NCI-H748 treated with DMSO at 0.1 percent for 48 hours (cell line): ENCODE data around the gene THAP4.

Source experiments
- DNase-seq: peaks from one replicate; lab custom pipeline; 2025; lab: John Stamatoyannopoulos, UW

The THAP4 gene

DNA sequence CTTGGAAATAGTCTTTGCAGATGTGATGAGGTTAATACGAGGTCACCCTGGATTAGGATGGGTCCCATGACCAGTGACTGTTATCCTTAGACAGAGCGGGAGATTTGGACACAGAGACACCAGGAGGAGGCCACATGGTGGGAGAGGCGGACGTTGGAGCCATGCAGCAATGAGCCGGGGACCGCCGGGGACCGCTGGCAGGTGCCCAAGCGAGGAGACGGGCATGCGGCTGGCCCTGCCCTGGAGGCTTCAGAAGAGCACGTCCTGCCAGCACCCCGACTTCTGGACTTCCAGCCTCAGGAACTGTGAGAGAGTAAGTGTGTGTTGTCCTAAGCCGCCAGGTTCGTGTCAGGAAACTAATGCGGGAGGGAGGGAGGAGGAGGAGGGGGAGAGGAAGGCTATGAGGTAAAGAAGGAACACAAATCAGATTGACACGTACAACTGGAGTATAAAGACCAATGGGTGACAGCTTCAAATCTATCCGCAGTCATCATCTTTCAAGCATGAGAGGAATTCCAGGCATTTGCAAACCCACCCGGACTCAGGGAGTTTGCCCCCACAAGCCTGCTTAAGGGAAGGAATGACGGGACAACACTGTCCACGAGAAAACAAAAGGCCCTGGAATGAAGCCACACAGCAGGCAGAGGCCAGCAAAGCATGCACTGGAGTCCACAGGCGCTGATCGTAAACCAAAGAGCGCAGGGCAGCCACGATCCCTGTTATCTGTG is 90.0 kb downstream of the THAP4 start:
- no peak for DNase-seq

DNA sequence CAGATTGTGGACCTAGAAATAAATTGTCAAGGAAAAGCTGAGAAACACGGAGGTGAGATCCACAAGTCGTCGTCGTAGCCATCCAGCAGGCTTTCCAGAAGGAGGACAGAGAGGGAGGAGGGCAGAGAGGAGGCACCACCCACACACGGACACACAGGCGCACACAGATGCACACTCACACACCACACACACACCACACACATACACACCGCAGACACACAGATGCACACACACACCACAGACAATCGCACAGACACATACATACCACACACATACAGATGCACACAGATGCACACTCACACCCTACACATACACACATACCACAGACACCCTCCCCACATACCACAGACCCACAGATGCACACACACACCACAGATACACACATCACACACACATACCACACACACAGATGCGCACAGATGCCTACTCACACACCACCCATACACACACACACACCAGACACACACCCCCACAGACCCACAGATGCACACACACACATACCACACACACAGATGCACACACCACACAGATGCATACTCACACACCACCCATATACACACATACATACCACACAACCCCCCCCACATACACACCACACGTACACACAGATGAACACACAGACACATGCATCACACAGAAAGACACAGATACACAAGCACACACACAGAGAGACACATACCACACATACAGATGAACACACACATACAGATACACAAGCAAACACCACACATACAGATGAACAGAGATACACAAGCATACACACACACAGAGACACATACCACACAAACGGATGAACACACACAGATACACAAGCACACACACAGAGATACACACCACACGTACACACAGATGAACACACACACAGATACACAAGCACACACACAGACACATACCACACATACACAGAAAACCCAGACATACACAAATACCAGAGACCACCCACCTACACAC is 91.2 kb downstream of the THAP4 start:
- no peak for DNase-seq

DNA sequence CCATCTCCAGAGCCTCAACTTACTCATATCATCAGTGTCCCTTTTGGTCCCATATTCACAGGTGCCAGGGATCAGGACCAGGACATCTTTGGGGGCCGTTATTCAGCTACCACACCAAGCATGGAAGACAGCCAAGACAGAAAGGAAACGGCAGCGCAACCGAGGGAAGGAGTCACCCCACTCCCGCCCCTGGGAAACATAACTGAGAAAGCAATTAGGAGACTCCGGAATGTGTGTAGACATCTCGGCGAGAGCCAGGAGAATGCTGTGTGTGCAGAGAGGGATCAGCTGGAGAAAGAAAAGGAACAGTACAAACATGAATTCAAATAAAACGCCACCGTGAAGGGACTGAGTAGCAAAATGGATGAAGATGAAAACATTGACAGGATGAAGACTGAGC is 91.9 kb downstream of the THAP4 start:
- no peak for DNase-seq

DNA sequence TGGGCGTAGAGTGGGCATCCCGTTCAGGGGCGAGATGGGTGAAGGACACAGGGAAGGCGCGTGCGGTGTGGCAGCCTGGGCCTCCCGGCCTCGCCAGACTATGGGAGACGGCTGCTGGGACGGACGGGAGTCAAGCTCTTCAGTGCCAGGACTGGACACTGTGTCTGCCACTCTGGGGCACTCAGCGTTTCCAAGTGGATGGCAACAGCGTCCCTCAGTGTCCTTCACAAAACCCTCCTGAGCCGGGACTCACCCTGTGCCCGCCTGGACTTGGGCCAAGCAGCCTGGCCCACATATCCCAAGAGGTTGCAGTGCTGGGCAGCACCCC is 94.7 kb downstream of the THAP4 start:
- no peak for DNase-seq

DNA sequence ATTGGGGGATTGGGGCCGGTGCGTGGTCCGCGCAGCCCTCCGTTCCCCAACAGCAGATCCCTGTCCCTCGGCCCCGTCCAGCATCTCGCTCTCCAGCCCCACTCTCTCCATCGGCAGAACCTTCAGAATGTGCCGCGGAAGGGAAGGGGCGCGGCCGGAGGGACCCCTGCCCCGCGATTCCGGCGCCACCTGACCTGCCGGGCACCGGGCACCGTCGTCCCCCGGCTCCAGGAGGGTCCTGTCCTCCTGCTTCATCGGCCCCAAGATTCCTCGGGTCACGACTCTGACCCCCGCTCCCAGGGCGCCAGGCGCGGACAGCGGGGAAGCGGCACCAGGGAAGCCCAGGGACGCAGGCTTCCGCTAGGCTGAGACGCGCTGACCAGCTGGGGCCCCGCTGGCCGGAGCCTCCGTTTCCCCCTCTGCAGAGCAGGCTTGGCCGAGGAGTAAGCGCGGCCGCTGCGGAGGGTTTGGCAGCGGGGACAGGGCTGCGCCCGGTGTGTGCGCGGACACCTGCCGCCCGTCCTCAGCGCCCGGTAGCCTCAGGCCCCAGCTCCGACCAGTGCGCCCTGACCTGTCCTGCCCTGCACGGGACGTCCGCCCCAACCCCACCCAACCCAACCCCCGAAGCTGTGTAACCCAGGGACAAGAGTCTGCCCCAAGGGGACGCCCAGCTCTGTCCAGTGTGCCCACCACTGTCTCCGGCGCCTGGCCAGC is 95.2 kb downstream of the THAP4 start:
- DNase-seq, result no peak

DNA sequence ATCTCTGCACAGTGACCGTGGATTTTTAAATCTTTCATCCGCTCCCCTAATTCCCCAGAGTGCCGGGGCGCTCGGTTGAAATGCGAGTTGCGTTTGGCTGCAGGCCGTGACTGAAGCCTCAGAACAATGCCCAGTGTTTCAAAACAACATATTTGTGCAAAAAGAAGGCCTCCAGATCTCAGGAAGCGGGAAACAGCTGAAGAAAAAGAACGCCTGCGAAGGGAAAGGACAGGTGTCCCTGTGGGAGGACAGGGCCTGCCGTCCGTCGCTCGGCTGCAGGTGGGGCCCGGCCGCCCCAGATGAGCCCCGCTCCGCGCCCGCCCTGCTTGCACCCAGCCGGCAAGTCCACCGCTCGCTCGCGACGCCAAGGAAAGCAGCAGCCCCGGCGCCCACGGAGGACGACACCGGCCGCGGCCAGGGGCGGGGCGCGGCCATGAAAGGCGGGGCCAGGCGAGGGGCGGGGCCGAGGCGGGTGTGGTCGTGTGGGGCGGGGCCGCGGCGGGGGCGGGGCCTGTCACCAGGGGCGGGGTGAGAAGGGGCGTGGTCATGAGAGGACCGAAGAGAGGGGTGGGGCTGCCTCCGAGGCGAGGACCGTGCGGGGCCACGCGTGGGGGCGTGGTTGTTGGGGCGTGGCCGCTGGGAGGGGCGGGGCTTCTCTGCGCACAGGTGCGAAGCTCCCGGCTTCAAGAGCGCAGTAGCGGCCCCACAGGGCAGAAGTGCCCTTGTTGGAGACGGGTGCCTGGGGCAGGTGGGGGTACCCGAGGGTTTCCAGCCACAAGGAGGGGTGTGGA is 96.0 kb downstream of the THAP4 start:
- peak; percentile 40 for DNase-seq

DNA sequence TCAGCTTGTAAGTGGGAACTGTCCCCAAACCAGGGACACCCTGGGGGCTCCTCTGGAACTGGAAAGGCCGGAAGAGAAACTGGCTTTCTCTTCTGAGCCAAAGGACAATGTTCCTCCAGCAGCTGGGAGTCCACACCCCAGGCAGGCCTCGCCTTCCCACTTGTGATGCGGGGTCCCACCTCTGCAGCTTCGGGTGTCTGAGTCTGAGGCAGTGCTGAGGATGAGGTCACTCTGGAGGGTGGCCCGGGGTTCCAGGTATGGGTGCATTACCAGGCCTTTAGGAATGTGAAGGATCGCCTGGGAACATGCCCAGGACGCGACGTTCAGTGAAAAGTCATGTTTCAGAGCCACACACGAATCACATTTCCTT is 96.6 kb downstream of the THAP4 start:
- DNase-seq, result no peak

DNA sequence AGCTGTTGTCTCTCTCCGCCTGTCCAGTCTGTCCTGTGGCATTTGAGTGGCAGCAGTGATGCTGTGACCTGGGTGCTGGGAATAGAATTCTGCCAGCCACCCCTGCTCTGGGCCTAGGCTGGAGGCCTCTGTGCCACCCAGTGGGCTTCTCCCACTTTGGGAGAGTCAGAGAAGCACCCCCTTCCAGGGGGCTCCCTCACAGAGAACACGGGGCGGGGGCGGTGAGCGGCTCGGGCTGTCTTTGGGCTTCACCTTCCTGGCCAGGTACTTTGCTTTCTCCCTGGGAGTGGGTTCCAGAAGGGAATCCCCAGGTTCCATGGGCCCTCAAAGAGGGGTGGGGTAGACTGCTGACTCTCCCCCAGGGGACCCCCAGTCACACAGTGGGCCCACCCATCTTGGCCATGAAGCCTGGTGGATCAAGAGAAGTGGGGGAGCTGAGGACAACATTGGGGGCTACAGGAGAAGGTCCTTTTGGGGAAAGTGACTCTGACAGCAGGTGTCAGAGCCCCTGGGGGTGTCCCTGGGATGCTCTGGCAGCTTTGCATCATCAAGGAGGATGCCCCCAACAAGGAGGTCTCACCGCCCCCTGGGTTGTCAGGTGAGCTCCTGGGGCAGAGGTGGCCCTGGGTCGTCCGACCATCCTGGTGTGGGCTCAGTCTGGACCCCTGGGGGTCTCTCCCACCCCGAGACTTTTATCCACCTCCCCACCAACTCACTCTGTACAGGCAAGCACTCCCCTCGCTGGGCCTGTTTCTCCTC is 97.2 kb downstream of the THAP4 start:
- DNase-seq, result no peak

DNA sequence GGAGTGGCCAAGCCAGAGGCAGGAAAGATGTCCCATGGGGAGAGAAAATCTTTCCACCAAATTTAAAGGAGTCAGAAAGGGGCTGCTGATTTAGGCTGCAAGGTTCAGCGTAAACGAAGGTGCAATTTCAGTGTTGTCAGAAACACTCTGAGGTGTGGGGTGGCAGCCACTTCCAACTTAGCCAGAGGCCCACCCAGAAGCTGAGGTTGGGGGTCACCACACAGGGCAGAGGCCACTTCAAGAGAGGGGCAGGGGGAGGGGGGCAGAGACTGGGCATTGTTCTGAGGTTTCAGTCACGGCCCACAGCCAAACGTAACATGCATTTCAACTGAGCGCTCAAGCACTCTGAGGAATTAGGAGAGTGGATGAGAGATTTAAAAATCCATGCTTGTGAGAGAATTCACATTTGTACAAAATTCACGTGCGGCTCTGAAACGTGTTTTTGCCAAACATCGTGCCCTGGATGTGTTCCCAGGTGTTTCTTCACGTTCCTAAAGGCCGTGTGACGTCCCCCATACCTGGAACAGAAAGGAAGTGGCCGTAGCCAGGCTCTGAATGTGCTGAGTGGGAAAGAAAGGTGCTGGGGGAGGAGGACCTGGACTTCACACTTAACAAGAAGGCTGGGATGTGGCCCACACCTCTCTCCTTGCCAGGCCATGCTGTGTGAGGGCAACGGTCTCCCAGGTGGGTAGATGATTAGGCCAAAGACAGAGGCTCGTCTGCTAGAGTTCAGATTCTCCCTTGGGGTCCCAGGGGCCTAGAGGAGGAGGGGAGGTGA is 97.9 kb downstream of the THAP4 start:
- DNase-seq, result no peak

DNA sequence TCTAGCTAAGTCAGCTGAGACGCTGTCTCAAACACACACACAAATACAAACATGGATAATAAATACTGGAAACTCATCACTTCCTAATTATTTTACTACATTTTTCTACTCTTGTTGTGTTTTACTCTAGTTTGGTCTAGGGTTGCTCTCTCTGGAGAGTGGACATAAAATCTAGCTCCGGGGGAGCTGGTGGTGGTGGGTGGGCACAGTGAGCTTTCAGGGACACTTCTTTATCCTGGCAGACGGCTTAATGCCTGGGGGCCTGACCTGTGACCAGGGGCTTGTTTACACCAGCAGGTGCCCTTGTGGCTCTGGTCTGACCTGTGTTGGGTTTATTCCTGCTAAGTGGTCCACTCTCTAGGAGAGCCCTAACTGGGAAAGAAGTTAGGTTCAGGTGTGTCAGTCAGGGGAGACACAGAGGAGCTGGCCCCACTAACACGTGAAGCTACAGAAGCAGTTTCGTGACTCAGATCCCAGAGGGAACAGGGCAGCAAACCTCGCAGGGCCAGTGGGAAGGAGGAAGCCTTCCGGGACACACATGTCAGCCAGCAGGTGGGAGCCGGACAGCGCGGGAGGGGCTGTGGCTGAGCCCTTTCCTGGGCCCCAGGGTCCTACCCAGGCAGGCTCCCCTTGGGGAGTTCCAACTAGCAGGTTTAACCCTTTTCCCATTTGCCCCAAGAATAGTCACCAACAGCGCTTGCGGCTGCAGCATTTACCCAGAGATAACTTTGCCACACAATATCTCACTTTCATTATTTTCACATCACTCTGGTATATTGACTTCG is 100.9 kb downstream of the THAP4 start:
- no peak for DNase-seq

DNA sequence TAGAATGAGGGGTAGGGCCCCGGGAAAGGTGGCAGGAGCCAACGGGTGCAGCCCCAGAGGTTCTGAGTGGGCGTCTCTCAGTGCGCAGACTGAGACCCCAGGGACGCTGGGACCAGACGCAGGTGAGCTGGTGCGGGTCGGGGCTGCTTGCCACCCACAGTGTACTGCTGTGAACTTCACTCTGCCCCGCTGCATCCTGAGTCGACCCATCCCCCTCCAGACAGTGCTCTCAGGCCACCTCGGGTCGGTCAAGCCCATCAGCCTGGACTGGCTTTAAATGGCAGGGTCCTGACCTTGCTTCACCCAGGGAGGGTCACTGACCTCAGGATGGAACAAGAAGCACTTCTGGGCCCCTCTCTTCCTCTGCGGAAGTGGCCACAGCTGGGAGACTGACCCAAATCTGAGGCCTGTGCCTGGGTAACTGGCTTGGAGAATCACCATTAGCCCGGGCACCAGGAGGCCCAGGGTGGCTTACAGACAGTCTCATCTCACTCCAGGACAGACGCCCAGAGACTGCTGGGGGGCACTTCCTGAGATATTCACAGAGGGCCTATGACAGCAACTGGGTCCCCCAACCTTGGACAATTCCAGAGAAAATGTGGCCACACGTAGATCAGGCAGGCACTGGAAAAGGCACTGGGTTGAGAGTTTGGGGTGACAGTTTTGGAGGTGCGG is 102.1 kb downstream of the THAP4 start:
- DNase-seq, result no peak
